H9 (cell line): ENCODE results near the gene PARVB. TPM values are rescaled to one million over a fixed set of nuclear protein-coding genes. Genes with fewer than 3 reads are reported as not detected.

Experiments used
- DNase-seq: peaks from one replicate; pipeline ENCODE4 v3.0.0-alpha.2; 2017
- H2AFZ ChIP-seq: one replicate; pipeline ENCODE4 v1.6.1; 2013; ENCODE audit warnings: mild to moderate bottlenecking, low read length, control low read depth, moderate library complexity
- H2AK5ac ChIP-seq: 2 replicates; pipeline ENCODE4 v1.6.1; 2013; ENCODE audit warnings: low read length, control low read depth, mixed read lengths; ENCODE audit not compliant: insufficient read length
- H2BK120ac ChIP-seq: one replicate; pipeline ENCODE4 v1.6.1; 2013; ENCODE audit warnings: low read depth, mild to moderate bottlenecking, low read length, control low read depth, inconsistent platforms; ENCODE audit not compliant: poor library complexity, severe bottlenecking
- H2BK12ac ChIP-seq: 2 replicates; pipeline ENCODE4 v1.6.1; 2013; ENCODE audit warnings: low read length, control low read depth, mixed read lengths, low read depth; ENCODE audit not compliant: insufficient read length
- H2BK15ac ChIP-seq: 2 replicates; pipeline ENCODE4 v1.6.1; 2013; ENCODE audit warnings: low read depth, low read length, control low read depth
- H2BK20ac ChIP-seq: one replicate; pipeline ENCODE4 v1.6.1; 2013; ENCODE audit warnings: low read depth, mild to moderate bottlenecking, low read length, control low read depth, inconsistent platforms; ENCODE audit not compliant: poor library complexity, severe bottlenecking
- H2BK5ac ChIP-seq: 2 replicates; pipeline ENCODE4 v1.6.1; 2013; ENCODE audit warnings: low read length, control low read depth, mixed read lengths; ENCODE audit not compliant: insufficient read length
- H3K14ac ChIP-seq: 2 replicates; pipeline ENCODE4 v1.6.1; 2013; ENCODE audit warnings: low read length, control low read depth; ENCODE audit not compliant: insufficient read depth
- H3K18ac ChIP-seq: 2 replicates; pipeline ENCODE4 v1.6.1; 2013; ENCODE audit warnings: low read depth, mild to moderate bottlenecking, mixed read lengths, low read length, control low read depth; ENCODE audit not compliant: insufficient read length
- H3K23ac ChIP-seq: 2 replicates; pipeline ENCODE4 v1.6.1; 2013; ENCODE audit warnings: low read length, control low read depth, mixed read lengths, low read depth; ENCODE audit not compliant: insufficient read length
- H3K23me2 ChIP-seq: 2 replicates; pipeline ENCODE4 v1.6.1; 2013; ENCODE audit warnings: low read depth, mild to moderate bottlenecking, mixed read lengths, low read length, control low read depth; ENCODE audit not compliant: insufficient read length, poor library complexity, severe bottlenecking
- H3K27ac ChIP-seq: 2 replicates; pipeline ENCODE4 v1.5.1; 2013; ENCODE audit warnings: low read length, control low read depth, mixed read lengths, low read depth; ENCODE audit not compliant: insufficient read length
- H3K27me3 ChIP-seq: 2 replicates; pipeline ENCODE4 v1.6.1; 2013; ENCODE audit warnings: low read length, control low read depth, inconsistent platforms; ENCODE audit not compliant: insufficient read depth
- H3K4ac ChIP-seq: 2 replicates; pipeline ENCODE4 v1.6.1; 2013; ENCODE audit warnings: low read depth, mild to moderate bottlenecking, control low read depth, inconsistent platforms, low read length, moderate library complexity
- H3K4me1 ChIP-seq: 2 replicates; pipeline ENCODE4 v1.6.1; 2013; ENCODE audit warnings: low read length, control low read depth, inconsistent platforms; ENCODE audit not compliant: insufficient read depth
- H3K4me2 ChIP-seq: 2 replicates; pipeline ENCODE4 v1.6.1; 2013; ENCODE audit warnings: low read length, control low read depth, mixed read lengths; ENCODE audit not compliant: insufficient read length, insufficient read depth
- H3K56ac ChIP-seq: 2 replicates; pipeline ENCODE4 v1.6.1; 2013; ENCODE audit warnings: low read depth, mild to moderate bottlenecking, mixed read lengths, low read length, control low read depth; ENCODE audit not compliant: insufficient read length
- H3K79me1 ChIP-seq: 2 replicates; pipeline ENCODE4 v1.6.1; 2013; ENCODE audit warnings: low read depth, mild to moderate bottlenecking, moderate library complexity, low read length, control low read depth, inconsistent platforms; ENCODE audit not compliant: insufficient read depth, poor library complexity, severe bottlenecking
- H3K79me2 ChIP-seq: 2 replicates; pipeline ENCODE4 v1.6.1; 2013; ENCODE audit warnings: low read length, control low read depth, inconsistent platforms; ENCODE audit not compliant: insufficient read depth
- H3K9ac ChIP-seq: 2 replicates; pipeline ENCODE4 v1.6.1; 2013; ENCODE audit warnings: low read length, control low read depth, mixed read lengths; ENCODE audit not compliant: insufficient read length; ENCODE audit errors: extremely low read depth
- H3K9me3 ChIP-seq: one replicate; pipeline ENCODE4 v1.6.1; 2013; ENCODE audit warnings: low read depth, low read length, inconsistent platforms; ENCODE audit not compliant: control insufficient read depth
- H3T11ph ChIP-seq: one replicate; pipeline ENCODE4 v1.6.1; 2013; ENCODE audit warnings: mild to moderate bottlenecking, low read length, control low read depth, inconsistent platforms
- H4K20me1 ChIP-seq: one replicate; pipeline ENCODE4 v1.6.1; 2013; ENCODE audit not compliant: control insufficient read depth, insufficient read length, insufficient read depth
- H4K5ac ChIP-seq: 2 replicates; pipeline ENCODE4 v1.6.1; 2013; ENCODE audit warnings: low read depth, mild to moderate bottlenecking, mixed read lengths, low read length, control low read depth; ENCODE audit not compliant: insufficient read length
- H4K8ac ChIP-seq: replicated peaks from 2 replicates; pipeline ENCODE4 v1.6.1; 2013; ENCODE audit warnings: low read length, control low read depth, mixed read lengths, low read depth; ENCODE audit not compliant: insufficient read length
- H4K91ac ChIP-seq: 2 replicates; pipeline ENCODE4 v1.6.1; 2013; ENCODE audit warnings: low read depth, mild to moderate bottlenecking, moderate library complexity, mixed read lengths, low read length, control low read depth; ENCODE audit not compliant: insufficient read length
- H3K27ac Mint-ChIP-seq, 3 experiments: 2 replicates in 2 of 3; 3 replicates in 1 of 3; pipeline ENCODE4 v1.8.0; 2020 to 2021; ENCODE audit warnings: mixed read lengths in 3 of 3, mild to moderate bottlenecking in 1 of 3, moderate library complexity in 1 of 3
- H3K27me3 Mint-ChIP-seq: 2 replicates; pipeline ENCODE4 v1.8.0; 2021; ENCODE audit warnings: low read depth, mild to moderate bottlenecking, moderate library complexity, mixed read lengths
- H3K36me3 Mint-ChIP-seq, 3 experiments: 2 replicates in 2 of 3; 3 replicates in 1 of 3; pipeline ENCODE4 v1.8.0; 2020 to 2021; ENCODE audit warnings: low read depth in 3 of 3, mixed read lengths in 3 of 3; ENCODE audit not compliant: insufficient read depth in 1 of 3
- H3K4me1 Mint-ChIP-seq, 2 experiments: 2 replicates each; pipeline ENCODE4 v1.8.0; 2020; ENCODE audit warnings: mixed read lengths in 2 of 2
- H3K4me3 Mint-ChIP-seq, 2 experiments: 2 replicates in 1 of 2; 3 replicates in 1 of 2; pipeline ENCODE4 v1.8.0; 2020 to 2021; ENCODE audit warnings: mild to moderate bottlenecking in 2 of 2, mixed read lengths in 2 of 2, moderate library complexity in 1 of 2
- H3K9me3 Mint-ChIP-seq, 2 experiments: 2 replicates in 1 of 2; 3 replicates in 1 of 2; pipeline ENCODE4 v1.8.0; 2020; ENCODE audit warnings: mild to moderate bottlenecking in 2 of 2, mixed read lengths in 2 of 2, moderate library complexity in 1 of 2
- CTCF ChIP-seq: fragments of 200-600 bp; sonication (generic); conservative IDR thresholded peaks from 3 replicates; pipeline ENCODE4 v1.8.0; 2021; ENCODE audit warnings: antibody characterized with exemption, mild to moderate bottlenecking
- WGBS: extraction: QIAGEN DNeasy Blood & Tissue Kit; methylation state at CpG from one replicate; pipeline ENCODE4 v1.1.7; 2013; ENCODE audit warnings: missing lambda C conversion rate, low lambda C conversion rate, mixed read lengths; ENCODE audit not compliant: insufficient read length; ENCODE audit errors: extremely low coverage; 5-methylcytosine and 5-hydroxymethylcytosine counted together
- total RNA-seq: library from RNA; stranded (reverse); gene quantifications from 2 replicates; pipeline ENCODE4 v1.2.1, GENCODE V29; 2021

Gene PARVB
- total RNA-seq, 1 experiment from 2014 or later = 15.6 TPM

- Histone ChIP-seq H3K9me3 (no peaks in the 10 kb centered on the region), H3K79me1 (no peaks in the 10 kb centered on the region), H3K4ac (no peak overlapping the region), H4K5ac (no peak overlapping the region), H3K56ac (no peak overlapping the region), H3K23ac (no peak overlapping the region), H3K14ac (no peak overlapping the region), H4K8ac (no peak overlapping the region), H3K9ac (no peak overlapping the region), H3K27me3 (no peaks in the 10 kb centered on the region), H3K18ac (no peak overlapping the region), H2BK120ac (no peak overlapping the region), H2BK15ac (no peak overlapping the region), H3T11ph (no peak overlapping the region), H2BK20ac (no peak overlapping the region), H3K4me2 (no peak overlapping the region), H2AK5ac (no peak overlapping the region), H3K79me2 (no peaks in the 10 kb centered on the region), H3K23me2 (no peaks in the 10 kb centered on the region), H2BK5ac (no peak overlapping the region), H3K4me1 (peaks cover 23% of the 10 kb centered on the region), H4K20me1 (no peaks in the 10 kb centered on the region), H2BK12ac (no peak overlapping the region), H3K27ac (no peak overlapping the region), H4K91ac (no peak overlapping the region), H2AFZ (no peak overlapping the region)
- Mint-ChIP-seq H3K4me1 (peaks cover 55 to 58% of the 10 kb centered on the region in 2 experiments), H3K27me3 (no peaks in the 10 kb centered on the region; the same call in 1 of the 2 replicates), H3K4me3 (no peak overlapping the region), H3K36me3 (peaks cover 0 to 4% (median 3%) of the 10 kb centered on the region in 3 experiments; a peak in 4 of 7 replicates), H3K27ac (peak overlapping the region in 2 of 3 experiments; percentile 60 to 74; a peak in 3 of 7 replicates), H3K9me3 (peaks cover 1 to 5% of the 10 kb centered on the region in 2 experiments; a peak in 3 of 5 replicates)
- DNase-seq = no peak
- no peak for TF ChIP-seq CTCF
- no CpG with 5 or more reads among the region's 10 CpGs for WGBS
These were observed 120.0 kb downstream of the PARVB start for GRCh38 chr22:44144046-44144569.
